Activated CD8-positive, alpha-beta T cell treated with anti-CD3 and anti-CD28 coated beads for 36 hours (primary cell): ENCODE data around the gene PTPN7. TPM values are rescaled to one million over a fixed set of nuclear protein-coding genes. Genes with fewer than 3 reads are reported as not detected.

Experiments
- ATAC-seq: fragments of 200-7000 bp; cut with Tn5 transposase; one replicate; pipeline ENCODE4 v1.10.0; 2021; ENCODE audit warnings: mild to moderate bottlenecking, moderate library complexity
- CTCF ChIA-PET: fragments of 350-600 bp; sonication (Branson Sonifier 250); formaldehyde crosslinking; loops from one replicate; lab custom pipeline; 2021; ENCODE audit warnings: antibody characterized with exemption; lab: Charles Lee
- POLR2A ChIA-PET: fragments of 350-600 bp; sonication (Branson Sonifier 250); formaldehyde crosslinking; loops from one replicate; lab custom pipeline; 2021; ENCODE audit warnings: antibody characterized with exemption; lab: Charles Lee
- DNase-seq: peaks from one replicate; pipeline ENCODE4 v3.0.0-alpha.2; 2020
- H3K27ac Mint-ChIP-seq: one replicate; pipeline ENCODE4 v1.8.0; 2021; ENCODE audit warnings: mild to moderate bottlenecking, mixed read lengths
- H3K27me3 Mint-ChIP-seq: one replicate; pipeline ENCODE4 v1.8.0; 2021; ENCODE audit warnings: mixed read lengths
- H3K36me3 Mint-ChIP-seq: one replicate; pipeline ENCODE4 v1.8.0; 2021; ENCODE audit warnings: low read depth, mixed read lengths
- H3K4me1 Mint-ChIP-seq: one replicate; pipeline ENCODE4 v1.8.0; 2021; ENCODE audit warnings: low read depth, mixed read lengths
- H3K4me3 Mint-ChIP-seq: one replicate; pipeline ENCODE4 v1.8.0; 2021; ENCODE audit warnings: mild to moderate bottlenecking, moderate library complexity, mixed read lengths
- H3K9me3 Mint-ChIP-seq: one replicate; pipeline ENCODE4 v1.8.0; 2021; ENCODE audit warnings: mixed read lengths
- CTCF ChIP-seq: fragments of 200-600 bp; IDR thresholded peaks from one replicate; pipeline ENCODE4 v1.8.0; 2022; ENCODE audit warnings: antibody characterized with exemption, mild to moderate bottlenecking
- intact Hi-C: fragments of 100-400 bp; cut with micrococcal nuclease; formaldehyde crosslinking; loops from one replicate; pipeline ENCODE4 v1.10.0; 2022
- total RNA-seq, 2 experiments: library from RNA; stranded (reverse); gene quantifications; one replicate each; pipeline ENCODE4 v1.2.3, GENCODE V29; 2021

PTPN7 gene
- total RNA-seq, 2 experiments from 2014 or later, result 195 to 200 TPM

- DNase-seq (no peak), ATAC-seq (no peak)
- intact Hi-C loops, result no loop called here
- CTCF ChIA-PET, result interaction anchor here (0.6 to 2.8 kb wide), 5 partner anchors 9 to 159 kb away, joined by 3 to 38 read pairs (median 4); partner anchors contain the start of gene ARL8A
- H3K27me3 Mint-ChIP-seq, result no peaks in the 10 kb centered on the region
- POLR2A ChIA-PET, result interaction anchor here (1.2 to 13.6 kb wide), 3 partner anchors 9 to 19 kb away, joined by 3 to 124 read pairs (median 6); partner anchors contain the start of gene ARL8A
- H3K27ac Mint-ChIP-seq, result peak overlapping the region; percentile 4
- H3K9me3 Mint-ChIP-seq, result no peaks in the 10 kb centered on the region
- no peak for TF ChIP-seq CTCF
- peaks cover 75% of the 10 kb centered on the region for H3K36me3 Mint-ChIP-seq
- H3K4me3 Mint-ChIP-seq, result peak overlapping the region; percentile 95
- peaks cover 49% of the 10 kb centered on the region for H3K4me1 Mint-ChIP-seq
Observed at GRCh38 chr1:202156590-202156989, 3.8 kb downstream of the PTPN7 start.

GRCh38 chr1:202155478-202156021 is 4.9 kb downstream of the PTPN7 start:
- ATAC-seq, result no peak
- peaks cover 86% of the 10 kb centered on the region for H3K36me3 Mint-ChIP-seq

GRCh38 chr1:202154766-202155477 is 5.5 kb downstream of the PTPN7 start:
- Mint-ChIP-seq H3K4me1 (peaks cover 48% of the 10 kb centered on the region), H3K27me3 (no peaks in the 10 kb centered on the region), H3K36me3 (peaks cover 86% of the 10 kb centered on the region), H3K27ac (peak overlapping the region; percentile 75), H3K9me3 (no peaks in the 10 kb centered on the region), H3K4me3 (no peak overlapping the region)
- intact Hi-C loops, result no loop called here
- ChIA-PET POLR2A (interaction anchor here (1.1 to 13.6 kb wide), 4 partner anchors 10 to 23 kb away, joined by 3 to 124 read pairs (median 5); partner anchors contain the start of gene ARL8A), CTCF (interaction anchor here (0.6 to 2.8 kb wide), 23 partner anchors 8 to 554 kb away, joined by 3 to 38 read pairs (median 5); partner anchors contain the start of genes ARL8A, LGR6 and UBE2T)
- peak; percentile 68 for ATAC-seq
- DNase-seq, result peak; percentile 71
- TF ChIP-seq CTCF, result peak; percentile 72

More at GRCh38 chr1:202155478-202156021, 4.9 kb downstream of the PTPN7 start:
- no peak for TF ChIP-seq CTCF
- intact Hi-C loops, result no loop called here
- H3K4me1 Mint-ChIP-seq, result peaks cover 47% of the 10 kb centered on the region
- POLR2A ChIA-PET, result interaction anchor here (1.2 to 13.6 kb wide), 3 partner anchors 10 to 20 kb away, joined by 3 to 124 read pairs (median 3); partner anchors contain the start of gene ARL8A
- CTCF ChIA-PET, result interaction anchor here (0.6 to 2.8 kb wide), 21 partner anchors 10 to 555 kb away, joined by 3 to 38 read pairs (median 5); partner anchors contain the start of genes ARL8A, LGR6 and UBE2T
- no peak overlapping the region for H3K4me3 Mint-ChIP-seq
- no peaks in the 10 kb centered on the region for H3K27me3 Mint-ChIP-seq
- no peak overlapping the region for H3K27ac Mint-ChIP-seq
- no peak for DNase-seq
- no peaks in the 10 kb centered on the region for H3K9me3 Mint-ChIP-seq

- peaks cover 81% of the 10 kb centered on the region for H3K36me3 Mint-ChIP-seq
- POLR2A ChIA-PET, result interaction anchor here (0.8 to 13.6 kb wide), 4 partner anchors 9 to 22 kb away, joined by 3 to 124 read pairs (median 5); partner anchors contain the start of gene ARL8A
- peaks cover 48% of the 10 kb centered on the region for H3K4me1 Mint-ChIP-seq
Observed at GRCh38 chr1:202154148-202154765, 6.1 kb downstream of the PTPN7 start.

More at GRCh38 chr1:202154148-202154765, 6.1 kb downstream of the PTPN7 start:
- ATAC-seq (no peak), DNase-seq (no peak)
- no peaks in the 10 kb centered on the region for H3K9me3 Mint-ChIP-seq
- no peaks in the 10 kb centered on the region for H3K27me3 Mint-ChIP-seq
- CTCF ChIA-PET, result interaction anchor here (0.7 to 2.8 kb wide), 22 partner anchors 9 to 188 kb away, joined by 3 to 38 read pairs (median 4); partner anchors contain the start of genes ARL8A and UBE2T
- H3K4me3 Mint-ChIP-seq, result no peak overlapping the region
- peak overlapping the region; percentile 75 for H3K27ac Mint-ChIP-seq
- no peak for TF ChIP-seq CTCF
- intact Hi-C loops, result no loop called here
